Effector memory CD8-positive, alpha-beta T cell (primary cell): ENCODE measurements around the gene KIFC3.

Experiments
- ATAC-seq: fragments of 150-1000 bp; cut with Tn5 transposase; replicated peaks from 2 replicates; pipeline ENCODE4 v1.10.0; 2021; ENCODE audit warnings: mild to moderate bottlenecking, moderate library complexity
- DNase-seq, 3 experiments: peaks; one replicate each; pipeline ENCODE4 v3.0.0; 2021
- H3K27ac Mint-ChIP-seq, 2 donors: one replicate each; pipeline ENCODE4 v1.8.0; 2022; ENCODE audit warnings: mild to moderate bottlenecking in 2 of 2, mixed read lengths in 2 of 2, moderate library complexity in 2 of 2
- H3K27me3 Mint-ChIP-seq, 2 donors: one replicate each; pipeline ENCODE4 v1.8.0; 2022; ENCODE audit warnings: mixed read lengths in 2 of 2
- H3K36me3 Mint-ChIP-seq: one replicate; pipeline ENCODE4 v1.8.0; 2022; ENCODE audit warnings: mild to moderate bottlenecking, moderate library complexity, mixed read lengths; ENCODE audit not compliant: insufficient read depth
- H3K4me1 Mint-ChIP-seq, 2 donors: one replicate each; pipeline ENCODE4 v1.8.0; 2022; ENCODE audit warnings: low read depth in 2 of 2, mixed read lengths in 2 of 2
- H3K4me3 Mint-ChIP-seq, 2 donors: one replicate each; pipeline ENCODE4 v1.8.0; 2022; ENCODE audit warnings: mild to moderate bottlenecking in 2 of 2, mixed read lengths in 2 of 2, moderate library complexity in 2 of 2
- H3K9me3 Mint-ChIP-seq, 2 donors: one replicate each; pipeline ENCODE4 v1.8.0; 2022; ENCODE audit warnings: mixed read lengths in 2 of 2

Gene KIFC3

GRCh38 chr16:57830890-57831484, 28.7 kb upstream of the KIFC3 start:
- Mint-ChIP-seq H3K27ac (no peak overlapping the region), H3K4me1 (peaks cover 0 to 2% of the 10 kb centered on the region in 2 donors)

GRCh38 chr16:57829969-57830360, 27.7 kb upstream of the KIFC3 start:
- Mint-ChIP-seq H3K27me3 (peaks cover 0 to 38% of the 10 kb centered on the region in 2 donors), H3K27ac (no peak overlapping the region), H3K9me3 (no peaks in the 10 kb centered on the region), H3K4me1 (peaks cover 0 to 2% of the 10 kb centered on the region in 2 donors), H3K4me3 (no peak overlapping the region), H3K36me3 (no peaks in the 10 kb centered on the region)
- no peak for ATAC-seq
- no peak for DNase-seq

More at GRCh38 chr16:57830890-57831484, 28.7 kb upstream of the KIFC3 start:
- Mint-ChIP-seq H3K9me3 (no peaks in the 10 kb centered on the region), H3K4me3 (no peak overlapping the region), H3K36me3 (no peaks in the 10 kb centered on the region), H3K27me3 (peaks cover 0 to 31% of the 10 kb centered on the region in 2 donors)
- no peak for ATAC-seq
- no peak for DNase-seq

GRCh38 chr16:57828272-57829161, 26.2 kb upstream of the KIFC3 start:
- Mint-ChIP-seq H3K27ac (no peak overlapping the region), H3K36me3 (no peaks in the 10 kb centered on the region), H3K4me3 (no peak overlapping the region), H3K4me1 (peaks cover 0 to 2% of the 10 kb centered on the region in 2 donors), H3K9me3 (no peaks in the 10 kb centered on the region), H3K27me3 (peaks cover 0 to 36% of the 10 kb centered on the region in 2 donors)
- ATAC-seq: no peak
- no peak for DNase-seq

GRCh38 chr16:57826706-57827625, 24.7 kb upstream of the KIFC3 start:
- Mint-ChIP-seq H3K9me3 (no peaks in the 10 kb centered on the region), H3K4me1 (no peaks in the 10 kb centered on the region), H3K4me3 (no peak overlapping the region), H3K27me3 (peaks cover 0 to 30% of the 10 kb centered on the region in 2 donors), H3K36me3 (no peaks in the 10 kb centered on the region), H3K27ac (peak overlapping the region in 1 of 2 donors; percentile 15)
- DNase-seq (no peak), ATAC-seq (no peak)

- H3K4me1 Mint-ChIP-seq: no peaks in the 10 kb centered on the region
These were observed 23.8 kb upstream of the KIFC3 start for GRCh38 chr16:57826052-57826451.

GRCh38 chr16:57825298-57826044, 23.2 kb upstream of the KIFC3 start:
- H3K4me1 Mint-ChIP-seq: no peaks in the 10 kb centered on the region
- no peak for DNase-seq
- peak overlapping the region in 1 of 2 donors; percentile 61 for H3K27ac Mint-ChIP-seq
- H3K4me3 Mint-ChIP-seq: no peak overlapping the region
- peaks cover 0 to 30% of the 10 kb centered on the region in 2 donors for H3K27me3 Mint-ChIP-seq
- no peak for ATAC-seq
- no peaks in the 10 kb centered on the region for H3K36me3 Mint-ChIP-seq
- no peaks in the 10 kb centered on the region for H3K9me3 Mint-ChIP-seq

More at GRCh38 chr16:57826052-57826451, 23.8 kb upstream of the KIFC3 start:
- no peaks in the 10 kb centered on the region for H3K9me3 Mint-ChIP-seq
- H3K27ac Mint-ChIP-seq: peak overlapping the region in 1 of 2 donors; percentile 61
- H3K27me3 Mint-ChIP-seq: peaks cover 0 to 30% of the 10 kb centered on the region in 2 donors
- H3K4me3 Mint-ChIP-seq: no peak overlapping the region
- no peaks in the 10 kb centered on the region for H3K36me3 Mint-ChIP-seq
- DNase-seq (no peak), ATAC-seq (no peak)

- no peaks in the 10 kb centered on the region for H3K9me3 Mint-ChIP-seq
- no peak overlapping the region for H3K4me3 Mint-ChIP-seq
- DNase-seq: no peak
- peaks cover 0 to 30% of the 10 kb centered on the region in 2 donors for H3K27me3 Mint-ChIP-seq
- no peaks in the 10 kb centered on the region for H3K36me3 Mint-ChIP-seq
- no peak for ATAC-seq
- no peak overlapping the region for H3K27ac Mint-ChIP-seq
- no peaks in the 10 kb centered on the region for H3K4me1 Mint-ChIP-seq
These were observed 22.6 kb upstream of the KIFC3 start for GRCh38 chr16:57824888-57825287.

GRCh38 chr16:57823836-57824235, 21.5 kb upstream of the KIFC3 start:
- peaks cover 0 to 30% of the 10 kb centered on the region in 2 donors for H3K27me3 Mint-ChIP-seq
- no peaks in the 10 kb centered on the region for H3K4me1 Mint-ChIP-seq
- no peak overlapping the region for H3K27ac Mint-ChIP-seq
- DNase-seq (no peak), ATAC-seq (no peak)
- no peaks in the 10 kb centered on the region for H3K36me3 Mint-ChIP-seq
- no peaks in the 10 kb centered on the region for H3K9me3 Mint-ChIP-seq
- no peak overlapping the region for H3K4me3 Mint-ChIP-seq

- H3K27me3 Mint-ChIP-seq: peaks cover 0 to 29% of the 10 kb centered on the region in 2 donors
- no peak overlapping the region for H3K27ac Mint-ChIP-seq
- no peaks in the 10 kb centered on the region for H3K9me3 Mint-ChIP-seq
- no peak overlapping the region for H3K4me3 Mint-ChIP-seq
- DNase-seq (no peak), ATAC-seq (no peak)
- no peaks in the 10 kb centered on the region for H3K4me1 Mint-ChIP-seq
- no peaks in the 10 kb centered on the region for H3K36me3 Mint-ChIP-seq
These were observed 20.6 kb upstream of the KIFC3 start for GRCh38 chr16:57822856-57823255.

GRCh38 chr16:57822018-57822553, 19.8 kb upstream of the KIFC3 start:
- Mint-ChIP-seq H3K27ac (no peak overlapping the region), H3K27me3 (peaks cover 0 to 22% of the 10 kb centered on the region in 2 donors), H3K9me3 (no peaks in the 10 kb centered on the region), H3K4me3 (no peak overlapping the region), H3K4me1 (no peaks in the 10 kb centered on the region), H3K36me3 (no peaks in the 10 kb centered on the region)
- ATAC-seq (no peak), DNase-seq (no peak)

GRCh38 chr16:57821149-57821971, 19.1 kb upstream of the KIFC3 start:
- Mint-ChIP-seq H3K27ac (peak overlapping the region; percentile 27 to 68), H3K36me3 (no peaks in the 10 kb centered on the region)
- ATAC-seq: no peak

More at GRCh38 chr16:57821149-57821971, 19.1 kb upstream of the KIFC3 start:
- Mint-ChIP-seq H3K27me3 (peaks cover 0 to 14% of the 10 kb centered on the region in 2 donors), H3K4me1 (peaks cover 4 to 6% of the 10 kb centered on the region in 2 donors), H3K9me3 (no peaks in the 10 kb centered on the region), H3K4me3 (no peak overlapping the region)
- no peak for DNase-seq
